C4-2B (cell line): ENCODE data around the gene GMNC.

Source experiments
- H3K27ac ChIP-seq: fragments of 450-650 bp; 2 replicates; pipeline ENCODE4 v1.5.1; 2017
- ZFX ChIP-seq: fragments of 450-650 bp; IDR thresholded peaks from 2 replicates; pipeline ENCODE4 v1.6.1; 2017
- TF ChIP-seq, protein P1 (sequence below): fragments of 450-650 bp; conservative IDR thresholded peaks from 2 replicates; pipeline ENCODE4 v1.5.1; 2017; ENCODE audit warnings: mild to moderate bottlenecking

The GMNC gene

GRCh38 chr3:190862209-190863118 lies at the start of gene GMNC:
Gene GMNC, minus strand, starts transcription at chr3:190862694. Its CDS starts 79 bp downstream, at chr3:190862615.
- TF ChIP-seq, protein P1, sequence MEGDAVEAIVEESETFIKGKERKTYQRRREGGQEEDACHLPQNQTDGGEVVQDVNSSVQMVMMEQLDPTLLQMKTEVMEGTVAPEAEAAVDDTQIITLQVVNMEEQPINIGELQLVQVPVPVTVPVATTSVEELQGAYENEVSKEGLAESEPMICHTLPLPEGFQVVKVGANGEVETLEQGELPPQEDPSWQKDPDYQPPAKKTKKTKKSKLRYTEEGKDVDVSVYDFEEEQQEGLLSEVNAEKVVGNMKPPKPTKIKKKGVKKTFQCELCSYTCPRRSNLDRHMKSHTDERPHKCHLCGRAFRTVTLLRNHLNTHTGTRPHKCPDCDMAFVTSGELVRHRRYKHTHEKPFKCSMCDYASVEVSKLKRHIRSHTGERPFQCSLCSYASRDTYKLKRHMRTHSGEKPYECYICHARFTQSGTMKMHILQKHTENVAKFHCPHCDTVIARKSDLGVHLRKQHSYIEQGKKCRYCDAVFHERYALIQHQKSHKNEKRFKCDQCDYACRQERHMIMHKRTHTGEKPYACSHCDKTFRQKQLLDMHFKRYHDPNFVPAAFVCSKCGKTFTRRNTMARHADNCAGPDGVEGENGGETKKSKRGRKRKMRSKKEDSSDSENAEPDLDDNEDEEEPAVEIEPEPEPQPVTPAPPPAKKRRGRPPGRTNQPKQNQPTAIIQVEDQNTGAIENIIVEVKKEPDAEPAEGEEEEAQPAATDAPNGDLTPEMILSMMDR: no peak
- TF ChIP-seq ZFX: peak; percentile 50

DNA sequence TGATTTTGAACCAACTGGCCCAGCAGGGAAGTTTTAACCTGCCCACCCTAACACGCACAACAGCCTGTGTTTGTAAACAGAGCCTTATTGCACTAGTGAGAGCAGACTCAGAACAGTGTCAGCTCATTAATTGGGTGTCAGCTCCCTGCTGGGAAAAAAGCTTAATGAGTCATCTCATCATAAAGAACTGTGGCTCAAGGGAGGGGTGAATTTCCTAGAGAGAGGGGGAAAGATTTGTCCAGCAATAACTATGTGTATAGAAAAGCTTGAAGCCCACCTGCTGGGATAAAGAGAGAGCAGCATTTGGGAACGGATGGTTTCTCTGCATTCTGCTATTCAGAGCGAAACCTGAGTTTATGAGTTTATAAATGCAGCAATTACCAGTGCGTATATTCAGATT lies 48.9 kb upstream of the GMNC start:
- no peak overlapping the region for H3K27ac ChIP-seq
- TF ChIP-seq, protein P1: no peak
- TF ChIP-seq ZFX: no peak

More at GRCh38 chr3:190862209-190863118, at the start of gene GMNC:
- peak within 1 kb of the TSS; percentile 70 for H3K27ac ChIP-seq

DNA sequence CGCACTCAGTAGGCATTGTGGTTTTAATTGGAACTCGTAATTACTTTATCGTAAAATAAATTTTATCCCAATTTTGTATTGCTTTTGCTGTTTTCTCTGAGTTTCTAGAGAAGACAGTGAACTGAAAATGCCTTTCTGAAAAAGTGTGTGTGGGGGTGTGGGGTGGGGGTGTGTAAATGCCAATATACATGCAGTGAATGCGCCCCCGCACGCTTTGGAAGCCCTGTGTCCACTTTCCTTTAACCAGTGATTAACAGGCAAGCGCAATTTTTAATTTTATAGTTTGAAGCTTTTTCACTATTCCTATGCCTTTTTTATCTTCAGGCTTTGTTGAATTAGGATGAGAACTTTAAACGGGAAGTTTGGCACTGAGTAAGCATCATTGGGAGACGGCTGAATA lies 47.4 kb upstream of the GMNC start:
- H3K27ac ChIP-seq: no peak overlapping the region
- no peak for TF ChIP-seq ZFX
- TF ChIP-seq, protein P1: no peak

DNA sequence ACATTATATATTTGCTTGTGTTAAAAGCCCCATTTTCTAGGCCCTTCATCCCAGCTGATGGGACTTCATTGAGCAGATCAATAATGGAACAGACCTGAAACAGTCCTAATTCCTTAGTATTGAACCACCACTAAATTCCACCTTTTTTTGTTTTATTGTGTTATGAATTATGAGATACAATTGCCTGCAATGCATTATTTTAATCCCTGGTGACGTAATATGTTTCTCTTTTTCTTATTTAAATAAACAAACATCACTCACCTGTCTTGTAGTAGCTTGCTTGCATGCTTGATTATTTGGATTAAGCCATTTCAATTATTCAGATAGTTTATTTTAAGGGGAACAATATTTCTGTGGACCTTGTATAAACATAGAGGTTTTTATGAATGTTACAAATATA lies 40.7 kb upstream of the GMNC start:
- TF ChIP-seq ZFX: no peak
- TF ChIP-seq, protein P1: no peak
- H3K27ac ChIP-seq: no peak overlapping the region

DNA sequence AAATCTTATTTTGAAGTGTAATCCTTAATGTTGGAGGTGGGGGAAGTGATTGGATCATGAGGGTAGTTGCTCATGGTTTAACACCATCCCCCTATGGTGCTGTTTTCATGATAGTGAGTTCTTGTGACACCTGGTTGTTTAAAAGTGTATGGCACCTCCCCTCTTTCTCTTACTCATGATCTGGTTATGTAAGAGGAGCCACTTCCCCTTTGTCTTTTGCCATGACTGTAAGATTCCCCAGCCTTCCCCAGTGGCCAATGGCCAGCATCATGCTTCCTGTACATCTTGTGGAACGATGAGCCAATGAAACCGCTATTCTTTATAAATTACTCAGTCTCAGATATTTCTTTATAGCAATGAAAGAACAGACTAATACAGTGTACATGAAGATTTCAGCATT lies 39.8 kb upstream of the GMNC start:
- TF ChIP-seq ZFX: no peak
- TF ChIP-seq, protein P1: no peak
- H3K27ac ChIP-seq: no peak overlapping the region

- TF ChIP-seq, protein P1: no peak
- no peak for TF ChIP-seq ZFX
- no peak overlapping the region for H3K27ac ChIP-seq
Measured at GRCh38 chr3:190892395-190892902, 30.0 kb upstream of the GMNC start.

DNA sequence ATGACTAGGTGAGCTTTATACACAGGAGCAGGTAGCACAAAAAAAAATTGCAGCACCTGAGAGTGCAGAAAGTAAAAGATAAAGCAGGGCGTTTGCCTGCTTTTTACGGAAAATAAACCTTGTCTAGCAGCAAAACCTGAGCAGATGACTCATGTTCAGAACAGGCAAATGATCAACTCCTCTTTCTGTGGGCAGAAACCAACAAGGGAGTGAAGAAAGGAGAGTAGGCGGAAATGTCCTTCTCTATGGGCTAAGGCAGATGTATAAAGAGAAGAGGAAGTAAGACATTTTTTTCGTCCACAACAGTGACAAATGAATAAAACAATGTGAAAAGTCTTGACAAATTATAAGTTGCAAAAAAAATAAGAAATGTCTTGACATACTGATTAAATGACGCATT lies 24.5 kb upstream of the GMNC start:
- no peak overlapping the region for H3K27ac ChIP-seq
- TF ChIP-seq, protein P1: no peak
- TF ChIP-seq ZFX: no peak
